GM19395 (cell line): ENCODE data around the gene NUP85.
"Not testable (repeated sequence)": the region's sequence is repeated elsewhere in the genome, so short reads cannot be mapped to it uniquely, and the experiment has no call there.

Experiments
- ATAC-seq: cut with Tn5 transposase; IDR thresholded peaks from one replicate; pipeline ENCODE4 v1.9.1; 2021; ENCODE audit warnings: mild to moderate bottlenecking, moderate library complexity; ENCODE audit not compliant: unreplicated experiment

The NUP85 gene

GRCh38 chr17:75194879-75195278 lies 10.6 kb upstream of the NUP85 start:
- no peak for ATAC-seq

GRCh38 chr17:75199886-75200618 lies 5.4 kb upstream of the NUP85 start:
- ATAC-seq, result no peak

- ATAC-seq, result peak; percentile 31
Measured at GRCh38 chr17:75205793-75206163, 299 bp downstream of the NUP85 start.

- not testable (repeated sequence) for ATAC-seq
Measured at GRCh38 chr17:75207050-75207407, 1.6 kb downstream of the NUP85 start.

GRCh38 chr17:75207760-75208159 lies 2.3 kb downstream of the NUP85 start:
- ATAC-seq, result no peak

GRCh38 chr17:75208161-75208560 lies 2.7 kb downstream of the NUP85 start:
- no peak for ATAC-seq

- ATAC-seq, result no peak
Measured at GRCh38 chr17:75209061-75209460, 3.6 kb downstream of the NUP85 start.

- no peak for ATAC-seq
Measured at GRCh38 chr17:75218131-75218530, 12.7 kb downstream of the NUP85 start.

- ATAC-seq, result no peak
Measured at GRCh38 chr17:75219815-75220214, 14.3 kb downstream of the NUP85 start.

- ATAC-seq, result no peak
Measured at GRCh38 chr17:75225016-75225415, 19.5 kb downstream of the NUP85 start.

GRCh38 chr17:75227729-75228128 lies 22.2 kb downstream of the NUP85 start:
- ATAC-seq, result no peak

GRCh38 chr17:75228305-75228704 lies 22.8 kb downstream of the NUP85 start:
- ATAC-seq, result no peak

GRCh38 chr17:75228847-75229246 lies 23.4 kb downstream of the NUP85 start:
- no peak for ATAC-seq

GRCh38 chr17:75231071-75231470 lies 25.6 kb downstream of the NUP85 start:
- ATAC-seq, result no peak

- ATAC-seq, result no peak
Measured at GRCh38 chr17:75231741-75232464, 26.4 kb downstream of the NUP85 start.

GRCh38 chr17:75232786-75233185 lies 27.3 kb downstream of the NUP85 start:
- no peak for ATAC-seq

GRCh38 chr17:75237100-75238014 lies 31.9 kb downstream of the NUP85 start:
- no peak for ATAC-seq

- ATAC-seq, result no peak
Measured at GRCh38 chr17:75238020-75238580, 32.6 kb downstream of the NUP85 start.

- no peak for ATAC-seq
Measured at GRCh38 chr17:75238684-75239191, 33.3 kb downstream of the NUP85 start.

- ATAC-seq, result no peak
Measured at GRCh38 chr17:75239214-75239613, 33.7 kb downstream of the NUP85 start.

- no peak for ATAC-seq
Measured at GRCh38 chr17:75239778-75240393, 34.4 kb downstream of the NUP85 start.
